Suprapubic skin (tissue), 4 donors: ENCODE measurements around the gene ASIC3.

Source experiments
- EP300 ChIP-seq: sonication (generic); formaldehyde crosslinking; IDR thresholded peaks from one replicate; pipeline ENCODE4 v1.6.1; 2017; ENCODE audit warnings: antibody characterized with exemption
- POLR2A ChIP-seq, 2 donors: fragments of 450-650 bp; IDR thresholded peaks; one replicate each; pipeline ENCODE4 v1.6.1; 2017; ENCODE audit warnings: antibody characterized with exemption in 2 of 2, mild to moderate bottlenecking in 2 of 2, moderate library complexity in 2 of 2
- POLR2AphosphoS5 ChIP-seq, 3 donors: sonication (generic); formaldehyde crosslinking; IDR thresholded peaks; one replicate each; pipeline ENCODE4 v1.6.1; 2017; ENCODE audit warnings: antibody characterized with exemption in 3 of 3
- TF ChIP-seq, protein P1 (sequence below), 2 donors: fragments of 200-600 bp in 1 of 2; fragments of 450-650 bp in 1 of 2; sonication (generic) in 1 of 2; IDR thresholded peaks; one replicate each; pipeline ENCODE4 v1.5.1; 2016 to 2019; ENCODE audit warnings: antibody characterized with exemption in 2 of 2, mild to moderate bottlenecking in 1 of 2, moderate library complexity in 1 of 2

DNA sequence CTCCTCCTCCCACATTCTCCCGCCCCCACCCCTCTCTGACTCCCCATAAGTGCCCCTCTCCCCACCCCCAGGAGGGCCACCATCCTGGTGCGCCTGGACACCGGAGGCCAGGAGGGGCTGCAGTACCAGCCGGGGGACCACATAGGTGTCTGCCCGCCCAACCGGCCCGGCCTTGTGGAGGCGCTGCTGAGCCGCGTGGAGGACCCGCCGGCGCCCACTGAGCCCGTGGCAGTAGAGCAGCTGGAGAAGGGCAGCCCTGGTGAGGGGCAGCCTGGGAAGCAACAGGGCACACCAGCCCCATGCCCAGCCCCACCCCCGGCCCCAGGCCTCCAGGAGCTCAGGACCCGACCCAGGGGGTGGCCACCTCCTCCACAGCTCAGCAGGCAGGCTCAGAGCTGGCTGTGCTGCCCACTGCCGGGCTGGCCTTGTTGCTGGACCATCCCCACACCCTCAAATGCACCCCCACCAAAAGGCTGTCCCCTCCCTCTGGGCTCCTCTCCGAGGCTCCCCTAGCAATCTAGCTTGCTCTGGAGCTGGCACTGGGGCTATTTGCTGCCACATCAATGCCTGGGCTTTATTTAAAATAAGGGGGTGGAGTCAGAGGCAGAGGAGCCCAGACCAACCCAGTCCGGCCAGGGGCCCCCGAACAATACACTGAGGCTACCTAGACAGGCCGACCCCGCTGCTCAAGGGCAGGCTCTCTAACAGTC lies 38.8 kb upstream of the ASIC3 start:
- TF ChIP-seq, protein P1, sequence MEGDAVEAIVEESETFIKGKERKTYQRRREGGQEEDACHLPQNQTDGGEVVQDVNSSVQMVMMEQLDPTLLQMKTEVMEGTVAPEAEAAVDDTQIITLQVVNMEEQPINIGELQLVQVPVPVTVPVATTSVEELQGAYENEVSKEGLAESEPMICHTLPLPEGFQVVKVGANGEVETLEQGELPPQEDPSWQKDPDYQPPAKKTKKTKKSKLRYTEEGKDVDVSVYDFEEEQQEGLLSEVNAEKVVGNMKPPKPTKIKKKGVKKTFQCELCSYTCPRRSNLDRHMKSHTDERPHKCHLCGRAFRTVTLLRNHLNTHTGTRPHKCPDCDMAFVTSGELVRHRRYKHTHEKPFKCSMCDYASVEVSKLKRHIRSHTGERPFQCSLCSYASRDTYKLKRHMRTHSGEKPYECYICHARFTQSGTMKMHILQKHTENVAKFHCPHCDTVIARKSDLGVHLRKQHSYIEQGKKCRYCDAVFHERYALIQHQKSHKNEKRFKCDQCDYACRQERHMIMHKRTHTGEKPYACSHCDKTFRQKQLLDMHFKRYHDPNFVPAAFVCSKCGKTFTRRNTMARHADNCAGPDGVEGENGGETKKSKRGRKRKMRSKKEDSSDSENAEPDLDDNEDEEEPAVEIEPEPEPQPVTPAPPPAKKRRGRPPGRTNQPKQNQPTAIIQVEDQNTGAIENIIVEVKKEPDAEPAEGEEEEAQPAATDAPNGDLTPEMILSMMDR (IDR thresholded peaks at IDR 0.05) = no peak
- no peak for TF ChIP-seq POLR2A (IDR thresholded peaks at IDR 0.05)
- TF ChIP-seq POLR2AphosphoS5 (IDR thresholded peaks at IDR 0.05) = no peak
- TF ChIP-seq EP300 = no peak
